Measurements from ENCODE around the gene TSGA10.
"Not testable (repeated sequence)": the region's sequence is repeated elsewhere in the genome, so short reads cannot be mapped to it uniquely, and the experiment has no call there.

TSGA10 gene

GRCh38 chr2:99152199-99152895 lies 2.4 kb downstream of the TSGA10 start:
- no peak for DNase-seq

GRCh38 chr2:99150706-99151105 lies 4.0 kb downstream of the TSGA10 start:
- DNase-seq = no peak

- peak; percentile 98 for DNase-seq
These were observed 13.3 kb downstream of the TSGA10 start, which contains the start of gene C2orf15 for GRCh38 chr2:99141110-99142108. TSS of gene C2orf15 (plus strand) at chr2:99141707. CDS start at chr2:99150559, 8,852 bp downstream.

GRCh38 chr2:99140860-99141109 lies 14.0 kb downstream of the TSGA10 start:
- DNase-seq = no peak

GRCh38 chr2:99140056-99140859 lies 14.5 kb downstream of the TSGA10 start:
- DNase-seq = no peak

GRCh38 chr2:99139003-99139402 lies 15.7 kb downstream of the TSGA10 start:
- DNase-seq = no peak

- DNase-seq = not testable (repeated sequence)
These were observed 19.6 kb downstream of the TSGA10 start for GRCh38 chr2:99135044-99135556.

- DNase-seq = no peak
These were observed 26.8 kb downstream of the TSGA10 start for GRCh38 chr2:99127981-99128380.

GRCh38 chr2:99112617-99113016 lies 42.1 kb downstream of the TSGA10 start:
- DNase-seq = no peak

GRCh38 chr2:99111945-99112344 lies 42.8 kb downstream of the TSGA10 start:
- DNase-seq = no peak

GRCh38 chr2:99111236-99111635 lies 43.5 kb downstream of the TSGA10 start:
- no peak for DNase-seq

- no peak for DNase-seq
These were observed 47.8 kb downstream of the TSGA10 start for GRCh38 chr2:99106913-99107312.

- DNase-seq = no peak
These were observed 50.7 kb downstream of the TSGA10 start for GRCh38 chr2:99104006-99104405.

GRCh38 chr2:99101697-99102096 lies 53.0 kb downstream of the TSGA10 start:
- DNase-seq = no peak

- no peak for DNase-seq
These were observed 58.0 kb downstream of the TSGA10 start for GRCh38 chr2:99096728-99097127.

GRCh38 chr2:99088017-99088416 lies 66.7 kb downstream of the TSGA10 start:
- no peak for DNase-seq

- DNase-seq = no peak
These were observed 68.4 kb downstream of the TSGA10 start for GRCh38 chr2:99086385-99086784.

GRCh38 chr2:99085421-99085820 lies 69.3 kb downstream of the TSGA10 start:
- no peak for DNase-seq

GRCh38 chr2:99084256-99084655 lies 70.5 kb downstream of the TSGA10 start:
- DNase-seq = no peak

- DNase-seq = no peak
These were observed 72.9 kb downstream of the TSGA10 start for GRCh38 chr2:99081891-99082290.

- no peak for DNase-seq
These were observed 75.5 kb downstream of the TSGA10 start for GRCh38 chr2:99079226-99079625.

GRCh38 chr2:99072551-99072950 lies 82.2 kb downstream of the TSGA10 start:
- no peak for DNase-seq

All from CD4-positive, alpha-beta T cell treated with Interferon gamma for 1 hour (primary cell).